Astrocyte (in vitro differentiated cells and primary cell): ENCODE measurements around the gene TMTC4. TPM values are rescaled to one million over a fixed set of nuclear protein-coding genes. Genes with fewer than 3 reads are reported as not detected.

Experiments used
- DNase-seq: peaks from one replicate; pipeline ENCODE4 v3.0.0-alpha.2; 2010; ENCODE audit warnings: low read depth
- FAIRE-seq: peaks from 2 replicates; lab custom pipeline; 2011; peaks lifted over from hg19 to GRCh38; lab: Jason Lieb, UNC
- H2AFZ ChIP-seq: 2 replicates; pipeline ENCODE4 v1.6.0; 2012; ENCODE audit warnings: low read depth, low read length, inconsistent platforms
- H3K27ac ChIP-seq: 2 replicates; pipeline ENCODE4 v1.5.1; 2011; ENCODE audit warnings: low read depth, low read length, inconsistent platforms
- H3K27me3 ChIP-seq: 2 replicates; pipeline ENCODE4 v1.6.0; 2011; ENCODE audit warnings: low read length, inconsistent platforms; ENCODE audit not compliant: insufficient read depth
- H3K36me3 ChIP-seq: 2 replicates; pipeline ENCODE4 v1.5.1; 2011; ENCODE audit warnings: low read length, inconsistent platforms; ENCODE audit not compliant: insufficient read depth
- H3K4me1 ChIP-seq: 2 replicates; pipeline ENCODE4 v1.5.1; 2011; ENCODE audit warnings: low read length, inconsistent platforms; ENCODE audit not compliant: insufficient read depth
- H3K4me2 ChIP-seq: 2 replicates; pipeline ENCODE4 v1.6.0; 2012; ENCODE audit warnings: low read length, inconsistent platforms
- H3K4me3 ChIP-seq: 2 replicates; pipeline ENCODE4 v1.5.1; 2011; ENCODE audit warnings: low read depth, mild to moderate bottlenecking, low read length, inconsistent platforms; ENCODE audit not compliant: insufficient read depth
- H3K79me2 ChIP-seq: 2 replicates; pipeline ENCODE4 v1.6.0; 2012; ENCODE audit warnings: mild to moderate bottlenecking, low read length, inconsistent platforms; ENCODE audit not compliant: insufficient read depth
- H3K9ac ChIP-seq: 2 replicates; pipeline ENCODE4 v1.6.0; 2012; ENCODE audit warnings: mild to moderate bottlenecking, low read length, inconsistent platforms
- H3K9me3 ChIP-seq: 2 replicates; pipeline ENCODE4 v1.5.1; 2012; ENCODE audit warnings: low read depth, mild to moderate bottlenecking, low read length, inconsistent platforms; ENCODE audit not compliant: insufficient read depth
- H4K20me1 ChIP-seq: 2 replicates; pipeline ENCODE4 v1.6.0; 2012; ENCODE audit warnings: low read length, inconsistent platforms; ENCODE audit not compliant: insufficient read depth
- H3K27ac Mint-ChIP-seq: one replicate; pipeline ENCODE4 v1.8.0; 2021; ENCODE audit warnings: mild to moderate bottlenecking, mixed read lengths; ENCODE audit not compliant: unreplicated experiment
- H3K27me3 Mint-ChIP-seq: one replicate; pipeline ENCODE4 v1.8.0; 2021; ENCODE audit warnings: low read depth, mixed read lengths; ENCODE audit not compliant: unreplicated experiment
- H3K36me3 Mint-ChIP-seq: one replicate; pipeline ENCODE4 v1.8.0; 2021; ENCODE audit warnings: low read depth, mixed read lengths; ENCODE audit not compliant: unreplicated experiment
- H3K4me1 Mint-ChIP-seq: one replicate; pipeline ENCODE4 v1.8.0; 2021; ENCODE audit warnings: low read depth, mixed read lengths; ENCODE audit not compliant: unreplicated experiment
- H3K4me3 Mint-ChIP-seq: one replicate; pipeline ENCODE4 v1.8.0; 2021; ENCODE audit warnings: mild to moderate bottlenecking, moderate library complexity, mixed read lengths; ENCODE audit not compliant: unreplicated experiment
- H3K9me3 Mint-ChIP-seq: one replicate; pipeline ENCODE4 v1.8.0; 2021; ENCODE audit warnings: mild to moderate bottlenecking, mixed read lengths; ENCODE audit not compliant: unreplicated experiment
- EZH2 ChIP-seq: IDR thresholded peaks from 2 replicates; pipeline ENCODE4 v1.6.1; 2012; ENCODE audit warnings: mild to moderate bottlenecking, low read length, inconsistent platforms; ENCODE audit not compliant: insufficient read depth
- total RNA-seq: library from RNA; stranded (reverse); gene quantifications from 2 replicates; pipeline ENCODE4 v1.2.1, GENCODE V29; 2021
- TF ChIP-seq, protein P1 (sequence below): IDR thresholded peaks from 2 replicates; pipeline ENCODE4 v1.5.1; 2011; ENCODE audit warnings: low read depth, mild to moderate bottlenecking, inconsistent platforms, low read length, moderate library complexity; ENCODE audit not compliant: insufficient read depth

Gene TMTC4
- total RNA-seq, 1 donor from 2014 or later = 8.4 TPM

DNA sequence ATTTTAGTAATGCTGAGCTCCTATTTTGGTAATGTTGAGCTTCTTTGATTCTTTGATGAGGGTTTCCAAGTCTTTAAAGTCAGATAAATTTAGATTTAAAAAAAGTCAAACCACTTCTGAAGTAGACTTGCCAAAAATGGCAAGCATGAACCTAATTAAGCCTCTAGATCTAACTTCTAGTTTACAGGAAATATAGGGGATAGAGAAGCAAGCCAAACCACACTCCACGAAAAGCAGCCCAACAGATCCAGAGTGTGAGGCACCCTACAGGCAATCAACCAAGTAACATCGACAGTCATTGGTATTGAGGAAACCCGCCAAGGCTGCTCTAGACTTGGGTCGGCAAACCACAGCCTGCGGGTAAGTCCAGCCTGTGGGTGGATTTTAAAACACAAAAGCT lies 89.7 kb downstream of the TMTC4 start:
- Histone ChIP-seq H3K27ac (no peak overlapping the region), H3K9me3 (no peaks in the 10 kb centered on the region), H3K4me1 (peaks cover 8% of the 10 kb centered on the region), H4K20me1 (no peaks in the 10 kb centered on the region), H3K27me3 (no peaks in the 10 kb centered on the region), H2AFZ (no peak overlapping the region), H3K79me2 (no peaks in the 10 kb centered on the region), H3K4me3 (no peak overlapping the region), H3K4me2 (no peak overlapping the region), H3K9ac (no peak overlapping the region), H3K36me3 (no peaks in the 10 kb centered on the region)
- DNase-seq (peak; percentile 84), FAIRE-seq (no peak)
- no peak overlapping the region for H3K27ac Mint-ChIP-seq
- peaks cover 3% of the 10 kb centered on the region for H3K4me1 Mint-ChIP-seq
- H3K27me3 Mint-ChIP-seq = no peaks in the 10 kb centered on the region
- H3K36me3 Mint-ChIP-seq = peaks cover 10% of the 10 kb centered on the region
- H3K4me3 Mint-ChIP-seq = no peak overlapping the region
- H3K9me3 Mint-ChIP-seq = peaks cover 12% of the 10 kb centered on the region
- TF ChIP-seq EZH2 = no peak
- TF ChIP-seq, protein P1, sequence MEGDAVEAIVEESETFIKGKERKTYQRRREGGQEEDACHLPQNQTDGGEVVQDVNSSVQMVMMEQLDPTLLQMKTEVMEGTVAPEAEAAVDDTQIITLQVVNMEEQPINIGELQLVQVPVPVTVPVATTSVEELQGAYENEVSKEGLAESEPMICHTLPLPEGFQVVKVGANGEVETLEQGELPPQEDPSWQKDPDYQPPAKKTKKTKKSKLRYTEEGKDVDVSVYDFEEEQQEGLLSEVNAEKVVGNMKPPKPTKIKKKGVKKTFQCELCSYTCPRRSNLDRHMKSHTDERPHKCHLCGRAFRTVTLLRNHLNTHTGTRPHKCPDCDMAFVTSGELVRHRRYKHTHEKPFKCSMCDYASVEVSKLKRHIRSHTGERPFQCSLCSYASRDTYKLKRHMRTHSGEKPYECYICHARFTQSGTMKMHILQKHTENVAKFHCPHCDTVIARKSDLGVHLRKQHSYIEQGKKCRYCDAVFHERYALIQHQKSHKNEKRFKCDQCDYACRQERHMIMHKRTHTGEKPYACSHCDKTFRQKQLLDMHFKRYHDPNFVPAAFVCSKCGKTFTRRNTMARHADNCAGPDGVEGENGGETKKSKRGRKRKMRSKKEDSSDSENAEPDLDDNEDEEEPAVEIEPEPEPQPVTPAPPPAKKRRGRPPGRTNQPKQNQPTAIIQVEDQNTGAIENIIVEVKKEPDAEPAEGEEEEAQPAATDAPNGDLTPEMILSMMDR = no peak

DNA sequence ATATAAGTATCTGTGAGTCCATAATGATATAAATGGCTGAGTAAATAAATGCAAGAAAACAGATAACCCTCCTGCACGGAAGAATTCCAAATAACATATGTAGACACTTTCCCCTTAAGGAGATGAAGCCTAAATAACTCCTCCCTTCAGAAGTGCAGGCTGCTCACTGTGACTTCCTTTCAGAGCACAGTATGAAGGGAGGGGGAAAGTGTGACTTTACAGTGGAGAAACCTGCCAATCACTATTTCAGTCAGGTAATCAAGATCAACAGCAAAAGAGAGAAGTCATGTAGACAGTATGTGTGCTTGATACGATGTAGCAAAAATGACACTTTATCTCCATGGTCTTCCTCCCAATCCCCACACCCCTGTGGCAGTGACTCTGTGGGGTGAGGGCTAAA lies 93.1 kb downstream of the TMTC4 start:
- Histone ChIP-seq H3K27me3 (no peaks in the 10 kb centered on the region), H3K4me1 (no peaks in the 10 kb centered on the region), H3K79me2 (no peaks in the 10 kb centered on the region), H2AFZ (no peak overlapping the region), H3K36me3 (no peaks in the 10 kb centered on the region), H3K27ac (no peak overlapping the region), H3K4me3 (no peak overlapping the region), H3K9me3 (no peaks in the 10 kb centered on the region), H4K20me1 (no peaks in the 10 kb centered on the region), H3K9ac (no peak overlapping the region), H3K4me2 (no peak overlapping the region)
- no peak for DNase-seq
- H3K4me3 Mint-ChIP-seq = no peak overlapping the region
- no peak for TF ChIP-seq EZH2
- TF ChIP-seq, protein P1 = no peak
- FAIRE-seq = no peak
- H3K27ac Mint-ChIP-seq = no peak overlapping the region
- H3K27me3 Mint-ChIP-seq = no peaks in the 10 kb centered on the region
- H3K36me3 Mint-ChIP-seq = peaks cover 13% of the 10 kb centered on the region
- H3K4me1 Mint-ChIP-seq = no peaks in the 10 kb centered on the region
- H3K9me3 Mint-ChIP-seq = peaks cover 12% of the 10 kb centered on the region

DNA sequence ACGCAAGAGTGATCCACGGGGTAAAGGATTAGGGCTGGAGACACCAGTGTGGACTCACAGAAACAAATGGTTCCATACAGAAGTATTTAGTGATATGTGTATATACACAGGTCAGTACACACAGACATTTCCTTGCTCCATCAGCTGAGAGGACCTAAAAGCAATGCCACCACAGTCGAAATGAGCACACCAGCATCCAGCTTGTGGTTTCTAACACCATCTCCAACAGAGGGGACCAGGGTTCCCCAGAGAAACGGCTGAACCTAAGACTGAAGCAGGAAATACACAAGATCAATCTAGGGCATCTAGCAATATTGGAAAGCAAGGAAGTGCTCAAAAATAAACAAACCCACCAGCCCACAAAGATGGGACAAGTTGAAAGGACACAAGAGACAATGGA lies 93.6 kb downstream of the TMTC4 start:
- H3K36me3 Mint-ChIP-seq = peaks cover 13% of the 10 kb centered on the region
- FAIRE-seq = no peak
- H3K4me1 Mint-ChIP-seq = no peaks in the 10 kb centered on the region

More for the DNA sequence above, 93.6 kb downstream of the TMTC4 start:
- H3K9ac ChIP-seq = no peak overlapping the region
- H3K9me3 ChIP-seq = no peaks in the 10 kb centered on the region
- no peaks in the 10 kb centered on the region for H3K27me3 Mint-ChIP-seq
- TF ChIP-seq, protein P1 = no peak
- no peak overlapping the region for H3K4me2 ChIP-seq
- no peaks in the 10 kb centered on the region for H4K20me1 ChIP-seq
- H3K4me3 ChIP-seq = no peak overlapping the region
- H3K4me1 ChIP-seq = no peaks in the 10 kb centered on the region
- no peak overlapping the region for H3K27ac ChIP-seq
- H3K36me3 ChIP-seq = no peaks in the 10 kb centered on the region
- no peaks in the 10 kb centered on the region for H3K27me3 ChIP-seq
- no peak overlapping the region for H2AFZ ChIP-seq
- H3K79me2 ChIP-seq = no peaks in the 10 kb centered on the region
- peaks cover 12% of the 10 kb centered on the region for H3K9me3 Mint-ChIP-seq
- no peak for DNase-seq
- H3K27ac Mint-ChIP-seq = no peak overlapping the region
- H3K4me3 Mint-ChIP-seq = no peak overlapping the region
